Peyer's patch (tissue), 4 donors: ENCODE measurements around the gene ZNF598. TPM values are rescaled to one million over a fixed set of nuclear protein-coding genes. Genes with fewer than 3 reads are reported as not detected.
"Not testable (repeated sequence)": the region's sequence is repeated elsewhere in the genome, so short reads cannot be mapped to it uniquely, and the experiment has no call there.

ENCODE experiments used
- DNase-seq, 3 donors: peaks; one replicate each; pipeline ENCODE4 v3.0.0-alpha.2; 2017 to 2019
- H3K27ac ChIP-seq, 4 donors: fragments of 200-600 bp; sonication (generic); one replicate each; pipeline ENCODE4 v1.5.1; 2016 to 2019
- H3K27me3 ChIP-seq, 2 donors: fragments of 200-600 bp; sonication (generic); one replicate each; pipeline ENCODE4 v1.5.1; 2019
- H3K36me3 ChIP-seq, 3 donors: fragments of 200-600 bp; sonication (generic); one replicate each; pipeline ENCODE4 v1.5.1; 2016 to 2019
- H3K4me1 ChIP-seq, 4 donors: fragments of 200-600 bp; sonication (generic); one replicate each; pipeline ENCODE4 v1.5.1; 2016 to 2019
- H3K4me3 ChIP-seq, 4 donors: fragments of 200-600 bp; sonication (generic); 1 replicate in 3 of 4; 2 replicates in 1 of 4; pipeline ENCODE4 v1.5.1; 2016 to 2019; ENCODE audit warnings: mild to moderate bottlenecking in 1 of 4
- H3K9me3 ChIP-seq, 4 donors: fragments of 200-600 bp; sonication (generic); one replicate each; pipeline ENCODE4 v1.5.1; 2016 to 2019; ENCODE audit warnings: mild to moderate bottlenecking in 1 of 4
- CTCF ChIP-seq, 6 experiments: fragments of 450-650 bp in 4 of 6; fragments of 200-600 bp in 2 of 6; sonication (generic) in 1 of 6; IDR thresholded peaks; one replicate each; pipeline ENCODE4 v1.5.1; 2017 to 2019; ENCODE audit warnings: antibody characterized with exemption in 6 of 6, mild to moderate bottlenecking in 3 of 6, moderate library complexity in 1 of 6
- POLR2A ChIP-seq, 2 donors: fragments of 450-650 bp; IDR thresholded peaks; one replicate each; pipeline ENCODE4 v1.5.1; 2017; ENCODE audit warnings: antibody characterized with exemption in 2 of 2, mild to moderate bottlenecking in 2 of 2, moderate library complexity in 2 of 2
- total RNA-seq, 4 donors: library from RNA; depleted of rRNA; stranded (reverse); fragments of >200 nt; gene quantifications; one replicate each; pipeline ENCODE4 v1.1.0, GENCODE V29; 2016

ZNF598 gene
- total RNA-seq, 4 donors from 2014 or later: 48.5 to 84.0 (median 51.4) TPM

GRCh38 chr16:2016407-2016922 lies 6.8 kb upstream of the ZNF598 start:
- Histone ChIP-seq H3K4me3 (no peak overlapping the region), H3K36me3 (no peaks in the 10 kb centered on the region), H3K9me3 (no peaks in the 10 kb centered on the region), H3K27ac (peak overlapping the region in 1 of 4 donors; percentile 71), H3K4me1 (peaks cover 0 to 15% (median 6%) of the 10 kb centered on the region in 4 donors), H3K27me3 (peaks cover 0 to 18% of the 10 kb centered on the region in 2 donors)
- DNase-seq: no peak
- TF ChIP-seq CTCF (IDR thresholded peaks at IDR 0.05): no peak
- no peak for TF ChIP-seq POLR2A (IDR thresholded peaks at IDR 0.05)

- no peaks in the 10 kb centered on the region for H3K36me3 ChIP-seq
- DNase-seq: no peak
- H3K27ac ChIP-seq: peak overlapping the region in 2 of 4 donors; percentile 68 to 71
- H3K9me3 ChIP-seq: no peaks in the 10 kb centered on the region
- no peak overlapping the region for H3K4me3 ChIP-seq
- TF ChIP-seq POLR2A (IDR thresholded peaks at IDR 0.05): no peak
- no peak for TF ChIP-seq CTCF (IDR thresholded peaks at IDR 0.05)
- H3K4me1 ChIP-seq: peaks cover 0 to 15% (median 6%) of the 10 kb centered on the region in 4 donors
- peaks cover 0 to 17% of the 10 kb centered on the region in 2 donors for H3K27me3 ChIP-seq
Measured at GRCh38 chr16:2015947-2016208, 6.3 kb upstream of the ZNF598 start.

- TF ChIP-seq CTCF (IDR thresholded peaks at IDR 0.05) (peak in 1 of 6 experiments; percentile 3), POLR2A (IDR thresholded peaks at IDR 0.05) (peak in 1 of 2 donors; percentile 34)
- peak in 2 of 3 donors; percentile 69 to 76 for DNase-seq
- Histone ChIP-seq H3K9me3 (no peaks in the 10 kb centered on the region), H3K4me3 (no peak overlapping the region), H3K4me1 (peaks cover 0 to 15% (median 5%) of the 10 kb centered on the region in 4 donors), H3K27ac (peak overlapping the region in 2 of 4 donors; percentile 68 to 71), H3K36me3 (no peaks in the 10 kb centered on the region), H3K27me3 (peaks cover 0 to 12% of the 10 kb centered on the region in 2 donors)
Measured at GRCh38 chr16:2015117-2015946, 5.7 kb upstream of the ZNF598 start.

GRCh38 chr16:2013527-2013926 lies 3.9 kb upstream of the ZNF598 start:
- no peaks in the 10 kb centered on the region for H3K27me3 ChIP-seq
- H3K27ac ChIP-seq: no peak overlapping the region
- no peaks in the 10 kb centered on the region for H3K9me3 ChIP-seq
- peaks cover 0 to 13% (median 3%) of the 10 kb centered on the region in 4 donors for H3K4me1 ChIP-seq
- H3K4me3 ChIP-seq: no peak overlapping the region
- no peaks in the 10 kb centered on the region for H3K36me3 ChIP-seq
- TF ChIP-seq POLR2A (IDR thresholded peaks at IDR 0.05): no peak
- TF ChIP-seq CTCF (IDR thresholded peaks at IDR 0.05): no peak
- no peak for DNase-seq

GRCh38 chr16:2011726-2012125 lies 2.1 kb upstream of the ZNF598 start:
- DNase-seq, H3K27ac ChIP-seq, H3K9me3 ChIP-seq, H3K27me3 ChIP-seq, H3K4me3 ChIP-seq, H3K36me3 ChIP-seq: not testable (repeated sequence)
- H3K4me1 ChIP-seq: peaks cover 10 to 31% (median 15%) of the 10 kb centered on the region in 4 donors

GRCh38 chr16:2009164-2009711 lies 383 bp downstream of the ZNF598 start:
- H3K27me3 ChIP-seq: no peaks in the 10 kb centered on the region
- no peaks in the 10 kb centered on the region for H3K36me3 ChIP-seq
- TF ChIP-seq POLR2A (IDR thresholded peaks at IDR 0.05) (no peak), CTCF (IDR thresholded peaks at IDR 0.05) (no peak)
- H3K4me3 ChIP-seq: peak overlapping the region; percentile 64 to 99 (median 94)
- peak overlapping the region; percentile 90 to 97 (median 96) for H3K27ac ChIP-seq
- DNase-seq: no peak
- H3K4me1 ChIP-seq: peaks cover 12 to 51% (median 19%) of the 10 kb centered on the region in 4 donors
- no peaks in the 10 kb centered on the region for H3K9me3 ChIP-seq
